ENCODE measurements around the gene STX8. TPM values are rescaled to one million over a fixed set of nuclear protein-coding genes. Genes with fewer than 3 reads are reported as not detected.

The STX8 gene
- total RNA-seq, 1 experiment from 2014 or later: 38.8 TPM

DNA sequence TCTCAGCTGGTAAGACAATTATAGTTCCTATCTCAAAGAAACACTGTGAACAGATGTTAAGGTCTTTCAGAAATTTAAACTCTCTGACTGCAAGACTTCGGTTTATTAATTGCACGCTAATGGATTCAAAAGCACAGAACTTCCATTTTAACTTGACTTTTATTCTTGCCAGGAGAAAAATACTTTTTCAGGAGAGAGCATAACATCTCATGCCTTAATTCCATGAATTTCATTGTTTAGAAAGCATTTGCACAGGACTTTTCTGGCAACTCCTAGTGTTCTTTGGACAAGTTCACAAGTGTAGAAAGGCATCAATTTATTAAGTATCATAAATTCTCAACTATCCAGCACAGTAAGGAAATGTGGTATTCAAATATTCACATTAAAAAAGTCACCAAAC, 22.4 kb downstream of the STX8 start (continued):
- TF ChIP-seq, protein P1, sequence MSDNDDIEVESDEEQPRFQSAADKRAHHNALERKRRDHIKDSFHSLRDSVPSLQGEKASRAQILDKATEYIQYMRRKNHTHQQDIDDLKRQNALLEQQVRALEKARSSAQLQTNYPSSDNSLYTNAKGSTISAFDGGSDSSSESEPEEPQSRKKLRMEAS (IDR thresholded peaks at IDR 0.05): no peak
- TF ChIP-seq ZFX (IDR thresholded peaks at IDR 0.05): no peak
- TF ChIP-seq SIN3A (IDR thresholded peaks at IDR 0.05; ENCODE audit: low read depth): no peak

DNA sequence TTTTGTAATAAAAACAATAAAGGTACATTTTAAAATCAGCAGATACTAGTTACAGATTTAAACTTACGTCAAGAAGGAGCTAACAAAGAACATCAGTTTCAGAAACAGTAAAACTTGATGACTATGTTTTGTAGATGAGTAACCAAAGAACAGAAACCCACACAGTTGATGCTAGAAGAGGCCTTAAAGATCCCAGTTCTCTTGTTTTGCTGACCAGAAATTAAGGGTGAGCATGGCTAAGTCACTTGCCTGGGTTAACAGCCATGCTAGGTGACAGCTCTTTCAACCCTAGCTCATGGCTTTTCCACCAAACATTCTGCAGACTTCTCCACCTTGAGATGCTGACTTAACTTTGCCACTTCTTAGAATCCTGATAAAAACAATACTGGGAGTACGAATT, 26.4 kb downstream of the STX8 start:
- Histone ChIP-seq H3K9me3 (ENCODE audit: control insufficient read depth in 1 of 2, insufficient read depth in 1 of 2, low read depth in 1 of 2, low read length in 2 of 2) (no peaks in the 10 kb centered on the region), H3K9ac (ENCODE audit: low read length) (no peak overlapping the region), H3K27ac (ENCODE audit: low read depth, low read length) (no peak overlapping the region), H3K4me1 (ENCODE audit: control insufficient read depth in 1 of 2, insufficient read depth in 2 of 2, low read length in 2 of 2) (peaks cover 0 to 4% of the 10 kb centered on the region in 2 experiments; a peak in 1 of 4 replicates), H3K36me3 (ENCODE audit: control insufficient read depth in 1 of 2, insufficient read depth in 2 of 2, low read length in 2 of 2) (0 out of 4 replicates have a peak, but pooled peaks cover 0 to 3% of the 10 kb centered on the region in 2 experiments), H3K4me2 (ENCODE audit: low read length) (no peak overlapping the region), H3K9me2 (ENCODE audit: insufficient read depth) (no peaks in the 10 kb centered on the region), H2AFZ (ENCODE audit: low read depth, low read length, poor library complexity, severe bottlenecking) (no peak overlapping the region), H4K20me1 (ENCODE audit: insufficient read depth) (no peaks in the 10 kb centered on the region), H3K79me2 (ENCODE audit: insufficient read depth, low read length) (no peaks in the 10 kb centered on the region), H3K4me3 (replicated peaks in 1 of 2; ENCODE audit: low read depth in 1 of 2, low read length in 2 of 2) (no peak overlapping the region), H3K27me3 (ENCODE audit: insufficient read depth, low read length) (no peaks in the 10 kb centered on the region)
- no peak for ATAC-seq
- ChIA-PET RAD21 (ENCODE audit: low non-redundant PET in 1 of 2, low total read pairs in 2 of 2, uncharacterized antibody in 2 of 2, unreplicated experiment in 2 of 2) (no interaction called here), POLR2A (no interaction called here), CTCF (no interaction called here)
- TF ChIP-seq ELF1 (IDR thresholded peaks at IDR 0.05; ENCODE audit: borderline replicate concordance, low read depth) (no peak), POLR2AphosphoS5 (IDR thresholded peaks at IDR 0.05; ENCODE audit: low read depth, low read length) (no peak), EZH2phosphoT487 (IDR thresholded peaks at IDR 0.05; ENCODE audit: borderline replicate concordance) (no peak), TCF7L2 (IDR thresholded peaks at IDR 0.05; ENCODE audit: borderline replicate concordance, extremely low read depth, insufficient read depth, insufficient read length) (no peak), ZNF274 (IDR thresholded peaks at IDR 0.05; ENCODE audit: low read depth, low read length) (no peak), CEBPB (IDR thresholded peaks at IDR 0.05; ENCODE audit: low read depth) (no peak), ZFX (IDR thresholded peaks at IDR 0.05) (no peak), CBX3 (IDR thresholded peaks at IDR 0.05; ENCODE audit: low read depth) (no peak), EGR1 (IDR thresholded peaks at IDR 0.05; ENCODE audit: low read depth) (no peak), RAD21 (IDR thresholded peaks at IDR 0.05; ENCODE audit: low read depth) (no peak), YY1 (IDR thresholded peaks at IDR 0.05; ENCODE audit: extremely low read depth, insufficient replicate concordance, low read depth, low read length) (no peak), FOSL1 (IDR thresholded peaks at IDR 0.05; ENCODE audit: low read depth) (no peak), SIN3A (IDR thresholded peaks at IDR 0.05; ENCODE audit: low read depth) (no peak), JUND (IDR thresholded peaks at IDR 0.05) (no peak), SRF (IDR thresholded peaks at IDR 0.05; ENCODE audit: low read depth) (no peak), POLR2A (IDR thresholded peaks at IDR 0.05; ENCODE audit: borderline replicate concordance, extremely low read depth, insufficient read depth, insufficient read length) (no peak)
- TF ChIP-seq, protein P2, sequence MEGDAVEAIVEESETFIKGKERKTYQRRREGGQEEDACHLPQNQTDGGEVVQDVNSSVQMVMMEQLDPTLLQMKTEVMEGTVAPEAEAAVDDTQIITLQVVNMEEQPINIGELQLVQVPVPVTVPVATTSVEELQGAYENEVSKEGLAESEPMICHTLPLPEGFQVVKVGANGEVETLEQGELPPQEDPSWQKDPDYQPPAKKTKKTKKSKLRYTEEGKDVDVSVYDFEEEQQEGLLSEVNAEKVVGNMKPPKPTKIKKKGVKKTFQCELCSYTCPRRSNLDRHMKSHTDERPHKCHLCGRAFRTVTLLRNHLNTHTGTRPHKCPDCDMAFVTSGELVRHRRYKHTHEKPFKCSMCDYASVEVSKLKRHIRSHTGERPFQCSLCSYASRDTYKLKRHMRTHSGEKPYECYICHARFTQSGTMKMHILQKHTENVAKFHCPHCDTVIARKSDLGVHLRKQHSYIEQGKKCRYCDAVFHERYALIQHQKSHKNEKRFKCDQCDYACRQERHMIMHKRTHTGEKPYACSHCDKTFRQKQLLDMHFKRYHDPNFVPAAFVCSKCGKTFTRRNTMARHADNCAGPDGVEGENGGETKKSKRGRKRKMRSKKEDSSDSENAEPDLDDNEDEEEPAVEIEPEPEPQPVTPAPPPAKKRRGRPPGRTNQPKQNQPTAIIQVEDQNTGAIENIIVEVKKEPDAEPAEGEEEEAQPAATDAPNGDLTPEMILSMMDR (IDR thresholded peaks at IDR 0.05 in 2 of 3, conservative IDR thresholded peaks at IDR 0.05 in 1 of 3; ENCODE audit: borderline replicate concordance in 1 of 3, insufficient read depth in 1 of 3, low read depth in 2 of 3, low read length in 2 of 3): no peak
- TF ChIP-seq, protein P1 (IDR thresholded peaks at IDR 0.05): no peak
- TF ChIP-seq, protein P3, sequence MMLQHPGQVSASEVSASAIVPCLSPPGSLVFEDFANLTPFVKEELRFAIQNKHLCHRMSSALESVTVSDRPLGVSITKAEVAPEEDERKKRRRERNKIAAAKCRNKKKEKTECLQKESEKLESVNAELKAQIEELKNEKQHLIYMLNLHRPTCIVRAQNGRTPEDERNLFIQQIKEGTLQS (IDR thresholded peaks at IDR 0.05): no peak
- TF ChIP-seq, protein P4, sequence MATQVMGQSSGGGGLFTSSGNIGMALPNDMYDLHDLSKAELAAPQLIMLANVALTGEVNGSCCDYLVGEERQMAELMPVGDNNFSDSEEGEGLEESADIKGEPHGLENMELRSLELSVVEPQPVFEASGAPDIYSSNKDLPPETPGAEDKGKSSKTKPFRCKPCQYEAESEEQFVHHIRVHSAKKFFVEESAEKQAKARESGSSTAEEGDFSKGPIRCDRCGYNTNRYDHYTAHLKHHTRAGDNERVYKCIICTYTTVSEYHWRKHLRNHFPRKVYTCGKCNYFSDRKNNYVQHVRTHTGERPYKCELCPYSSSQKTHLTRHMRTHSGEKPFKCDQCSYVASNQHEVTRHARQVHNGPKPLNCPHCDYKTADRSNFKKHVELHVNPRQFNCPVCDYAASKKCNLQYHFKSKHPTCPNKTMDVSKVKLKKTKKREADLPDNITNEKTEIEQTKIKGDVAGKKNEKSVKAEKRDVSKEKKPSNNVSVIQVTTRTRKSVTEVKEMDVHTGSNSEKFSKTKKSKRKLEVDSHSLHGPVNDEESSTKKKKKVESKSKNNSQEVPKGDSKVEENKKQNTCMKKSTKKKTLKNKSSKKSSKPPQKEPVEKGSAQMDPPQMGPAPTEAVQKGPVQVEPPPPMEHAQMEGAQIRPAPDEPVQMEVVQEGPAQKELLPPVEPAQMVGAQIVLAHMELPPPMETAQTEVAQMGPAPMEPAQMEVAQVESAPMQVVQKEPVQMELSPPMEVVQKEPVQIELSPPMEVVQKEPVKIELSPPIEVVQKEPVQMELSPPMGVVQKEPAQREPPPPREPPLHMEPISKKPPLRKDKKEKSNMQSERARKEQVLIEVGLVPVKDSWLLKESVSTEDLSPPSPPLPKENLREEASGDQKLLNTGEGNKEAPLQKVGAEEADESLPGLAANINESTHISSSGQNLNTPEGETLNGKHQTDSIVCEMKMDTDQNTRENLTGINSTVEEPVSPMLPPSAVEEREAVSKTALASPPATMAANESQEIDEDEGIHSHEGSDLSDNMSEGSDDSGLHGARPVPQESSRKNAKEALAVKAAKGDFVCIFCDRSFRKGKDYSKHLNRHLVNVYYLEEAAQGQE (IDR thresholded peaks at IDR 0.05; ENCODE audit: low read depth): no peak
- intact Hi-C loops (cut with micrococcal nuclease): no loop called here
- no TSS peak for BruUV-seq (replicated peaks)
- no peak for DNase-seq (ENCODE audit: low read depth, low spot score)
